ENCODE data around the gene ADAMTS13. TPM values are rescaled to one million over a fixed set of nuclear protein-coding genes. Genes with fewer than 3 reads are reported as not detected.

Gene ADAMTS13
- total and polyA plus RNA-seq, 2 experiments from 2014 or later = 10.1 to 16.9 TPM

DNA sequence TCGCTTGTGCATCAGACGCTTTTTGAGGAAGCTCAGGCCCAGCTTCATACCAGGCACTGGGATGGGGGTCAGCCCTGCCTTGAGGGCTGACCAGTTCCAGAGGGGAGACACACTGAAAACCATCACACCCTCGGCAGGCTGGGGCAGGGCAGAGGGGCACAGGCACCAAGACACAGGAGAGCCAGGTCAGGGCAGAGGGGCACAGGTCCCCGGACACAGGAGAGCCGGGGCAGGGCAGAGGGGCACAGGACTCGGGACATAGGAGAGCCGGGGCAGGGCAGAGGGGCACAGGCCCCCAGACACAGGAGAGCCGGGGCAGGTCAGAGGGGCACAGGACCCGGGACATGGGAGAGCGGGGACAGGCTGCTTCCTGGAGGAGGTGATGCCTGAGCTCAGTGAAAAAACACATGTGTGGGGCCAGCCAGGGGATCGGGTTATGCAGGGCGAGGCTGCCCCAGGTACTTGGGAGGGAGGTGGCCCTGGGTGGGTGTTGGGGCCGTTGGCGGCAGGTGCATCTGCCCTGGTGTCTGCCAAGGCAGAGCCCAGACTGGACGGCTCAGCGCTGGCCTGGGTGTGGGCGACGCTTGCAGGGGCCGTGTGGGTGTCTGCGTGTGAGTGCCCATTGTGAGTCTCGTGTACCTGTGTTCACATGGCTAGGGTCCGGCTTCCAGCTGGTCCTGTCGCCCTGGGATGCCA is 71.8 kb downstream of the ADAMTS13 start:
- DNase-seq (ENCODE audit: low read depth in 1 of 2, low spot score in 1 of 2) = no peak
- peaks cover 6% of the 10 kb centered on the region for H3K4me1 ChIP-seq (ENCODE audit: low read depth)
- no peak overlapping the region for H3K27ac ChIP-seq
- H3K4me3 ChIP-seq = no peak overlapping the region
- H3K27me3 ChIP-seq = no peaks in the 10 kb centered on the region
- TF ChIP-seq, protein P1, sequence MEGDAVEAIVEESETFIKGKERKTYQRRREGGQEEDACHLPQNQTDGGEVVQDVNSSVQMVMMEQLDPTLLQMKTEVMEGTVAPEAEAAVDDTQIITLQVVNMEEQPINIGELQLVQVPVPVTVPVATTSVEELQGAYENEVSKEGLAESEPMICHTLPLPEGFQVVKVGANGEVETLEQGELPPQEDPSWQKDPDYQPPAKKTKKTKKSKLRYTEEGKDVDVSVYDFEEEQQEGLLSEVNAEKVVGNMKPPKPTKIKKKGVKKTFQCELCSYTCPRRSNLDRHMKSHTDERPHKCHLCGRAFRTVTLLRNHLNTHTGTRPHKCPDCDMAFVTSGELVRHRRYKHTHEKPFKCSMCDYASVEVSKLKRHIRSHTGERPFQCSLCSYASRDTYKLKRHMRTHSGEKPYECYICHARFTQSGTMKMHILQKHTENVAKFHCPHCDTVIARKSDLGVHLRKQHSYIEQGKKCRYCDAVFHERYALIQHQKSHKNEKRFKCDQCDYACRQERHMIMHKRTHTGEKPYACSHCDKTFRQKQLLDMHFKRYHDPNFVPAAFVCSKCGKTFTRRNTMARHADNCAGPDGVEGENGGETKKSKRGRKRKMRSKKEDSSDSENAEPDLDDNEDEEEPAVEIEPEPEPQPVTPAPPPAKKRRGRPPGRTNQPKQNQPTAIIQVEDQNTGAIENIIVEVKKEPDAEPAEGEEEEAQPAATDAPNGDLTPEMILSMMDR (IDR thresholded peaks at IDR 0.05; ENCODE audit: low read depth, low read length) = no peak
- no peaks in the 10 kb centered on the region for H3K36me3 ChIP-seq
- no peaks in the 10 kb centered on the region for H3K9me3 ChIP-seq (ENCODE audit: low read depth)

DNA sequence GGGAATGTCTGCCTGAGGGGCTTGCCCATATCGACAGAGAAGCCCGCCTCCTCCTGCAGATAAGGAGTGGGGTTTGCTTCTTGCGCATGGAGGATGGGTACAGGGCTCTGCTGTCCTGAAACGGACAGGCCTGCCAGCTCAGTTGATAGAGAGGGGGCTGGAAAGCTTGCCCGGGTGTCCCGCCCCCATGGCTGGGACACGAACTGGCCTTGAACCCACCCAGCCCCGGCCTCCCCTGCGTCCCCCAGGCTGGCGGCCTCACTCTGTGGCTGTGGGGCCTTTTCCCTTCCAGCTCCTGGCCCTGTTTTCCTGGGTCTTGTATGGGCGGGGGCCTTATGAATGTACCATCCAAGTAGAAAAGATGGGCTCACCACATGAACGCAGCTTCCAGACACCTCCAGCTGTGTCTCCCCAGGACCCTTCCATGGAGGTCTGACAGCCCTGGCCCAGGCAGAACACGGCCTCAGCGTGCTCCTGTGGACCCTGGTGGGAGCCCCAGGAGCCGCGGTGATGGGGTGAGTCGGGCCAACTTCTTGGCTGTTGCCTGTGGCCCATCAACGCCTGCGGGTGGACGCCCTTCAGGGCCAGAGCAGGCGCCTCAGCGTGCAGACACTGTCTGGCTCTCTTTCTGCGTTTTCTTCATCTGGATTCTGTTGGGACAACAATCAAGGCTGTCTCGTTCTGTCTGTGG is 72.6 kb downstream of the ADAMTS13 start:
- H3K36me3 ChIP-seq = no peaks in the 10 kb centered on the region
- no peak overlapping the region for H3K4me3 ChIP-seq
- H3K27me3 ChIP-seq = no peaks in the 10 kb centered on the region
- DNase-seq (ENCODE audit: low read depth in 1 of 2, low spot score in 1 of 2) = no peak
- TF ChIP-seq, protein P1 (IDR thresholded peaks at IDR 0.05; ENCODE audit: low read depth, low read length) = no peak
- H3K27ac ChIP-seq = no peak overlapping the region
- peaks cover 6% of the 10 kb centered on the region for H3K4me1 ChIP-seq (ENCODE audit: low read depth)
- no peaks in the 10 kb centered on the region for H3K9me3 ChIP-seq (ENCODE audit: low read depth)

DNA sequence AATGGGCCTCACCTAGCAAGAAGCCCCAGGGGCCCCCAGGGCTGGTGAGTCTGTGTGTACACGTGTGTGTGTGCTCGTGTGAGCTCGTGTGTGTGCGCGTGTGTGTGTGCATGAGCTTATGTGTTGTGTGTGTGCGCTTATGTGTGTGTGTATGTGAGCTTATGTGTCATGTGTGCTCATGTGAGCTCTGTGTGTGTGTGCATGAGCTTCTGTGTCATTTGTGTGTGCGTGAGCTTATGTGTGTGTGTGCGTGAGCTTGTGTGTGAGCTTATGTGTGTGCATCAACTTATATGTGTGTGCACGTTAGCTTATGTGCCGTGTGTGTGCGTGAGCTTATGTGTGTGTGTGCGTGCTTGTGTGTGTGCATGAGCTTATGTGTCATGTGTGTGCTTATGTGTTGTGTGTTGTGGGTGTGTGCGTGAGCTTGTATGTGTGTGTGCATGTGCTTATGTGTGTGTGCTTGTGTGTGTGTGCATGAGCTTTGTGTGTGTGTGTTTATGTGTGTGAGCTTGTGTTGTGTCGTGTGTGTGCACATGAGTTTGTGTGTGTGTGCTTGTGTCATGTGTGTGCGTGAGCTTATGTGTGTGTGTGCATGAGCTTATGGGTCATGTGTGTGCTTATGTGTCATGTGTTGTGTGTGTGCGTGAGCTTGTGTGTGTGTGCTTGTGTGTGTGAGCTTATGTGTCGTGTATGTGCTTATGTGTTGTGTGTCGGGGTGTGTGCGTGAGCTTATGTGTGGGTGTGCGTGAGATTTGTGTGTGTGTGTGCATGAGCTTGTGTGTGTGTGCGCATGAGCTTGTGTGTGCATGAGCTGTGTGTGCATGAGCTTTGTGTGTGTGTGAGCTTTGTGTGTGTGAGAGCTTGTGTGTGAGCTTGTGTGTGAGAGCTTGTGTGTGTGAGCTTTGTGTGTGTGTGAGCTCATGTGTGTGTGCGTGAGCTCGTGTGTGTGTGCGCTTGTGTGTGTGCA is 73.4 kb downstream of the ADAMTS13 start:
- Histone ChIP-seq H3K27me3 (no peaks in the 10 kb centered on the region), H3K9me3 (ENCODE audit: low read depth) (no peaks in the 10 kb centered on the region), H3K4me3 (no peak overlapping the region), H3K27ac (no peak overlapping the region), H3K4me1 (ENCODE audit: low read depth) (peaks cover 6% of the 10 kb centered on the region), H3K36me3 (no peaks in the 10 kb centered on the region)
- TF ChIP-seq, protein P1 (IDR thresholded peaks at IDR 0.05; ENCODE audit: low read depth, low read length) = no peak
- DNase-seq (ENCODE audit: low read depth in 1 of 2, low spot score in 1 of 2) = no peak

DNA sequence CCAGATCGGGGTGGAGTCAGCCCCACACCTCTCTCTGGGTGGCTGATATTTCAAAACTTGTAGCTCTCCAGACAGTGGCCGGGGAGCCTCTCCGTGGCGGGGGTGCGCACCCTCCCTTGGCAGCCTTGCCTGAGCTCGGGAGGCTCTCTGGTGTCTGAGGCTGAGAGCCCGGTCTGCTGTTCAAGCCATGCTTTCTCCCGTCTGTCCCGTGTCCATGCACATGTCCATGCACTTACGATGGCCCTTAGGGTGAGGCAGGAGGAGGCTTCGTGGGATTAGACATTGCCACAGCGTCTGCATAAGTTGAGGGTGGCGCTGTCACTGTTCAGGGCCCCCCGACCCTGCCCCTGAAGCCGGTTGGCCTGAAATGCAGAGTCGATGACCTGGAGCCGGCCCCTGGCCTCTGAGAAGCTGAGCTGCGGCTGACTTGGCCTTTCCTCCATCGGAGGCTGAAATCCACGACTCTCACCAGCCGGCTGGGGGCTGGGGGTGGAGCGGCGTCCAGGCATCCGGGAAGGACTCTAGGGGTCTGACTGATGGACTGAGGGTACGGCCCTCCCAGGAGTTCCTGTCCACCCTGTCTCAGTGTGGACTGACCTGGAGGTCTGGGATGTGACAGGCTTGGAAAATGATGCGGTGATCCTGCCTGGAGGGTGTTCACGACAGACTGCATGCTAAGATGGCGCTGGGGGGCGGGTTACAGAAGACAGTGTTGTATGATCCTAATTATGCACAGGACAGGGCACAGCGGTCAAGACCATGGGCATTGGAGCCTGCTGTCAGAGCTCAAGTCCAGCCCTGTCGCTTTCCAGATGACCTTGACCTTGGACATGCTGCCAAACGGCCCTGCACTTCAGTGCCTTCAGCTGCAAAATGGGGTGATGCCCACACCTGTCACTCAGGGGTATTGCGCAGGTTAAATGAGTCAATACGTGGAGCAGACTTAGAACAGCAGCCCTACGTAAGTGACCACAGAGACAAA is 75.0 kb downstream of the ADAMTS13 start:
- no peaks in the 10 kb centered on the region for H3K36me3 ChIP-seq
- TF ChIP-seq, protein P1 (IDR thresholded peaks at IDR 0.05; ENCODE audit: low read depth, low read length) = no peak
- H3K27ac ChIP-seq = no peak overlapping the region
- DNase-seq (ENCODE audit: low read depth in 1 of 2, low spot score in 1 of 2) = no peak
- H3K9me3 ChIP-seq (ENCODE audit: low read depth) = no peaks in the 10 kb centered on the region
- no peaks in the 10 kb centered on the region for H3K27me3 ChIP-seq
- H3K4me1 ChIP-seq (ENCODE audit: low read depth) = peaks cover 6% of the 10 kb centered on the region
- H3K4me3 ChIP-seq = no peak overlapping the region

All from cardiac muscle cell (in vitro differentiated cells and primary cell).